GM12864 (cell line): ENCODE measurements around the gene PLD6.

Experiments
- DNase-seq: peaks from one replicate; pipeline ENCODE4 v3.0.0-alpha.2; 2011; ENCODE audit warnings: low read depth
- H3K4me3 ChIP-seq: 2 replicates; pipeline ENCODE4 v1.5.1; 2011; ENCODE audit warnings: mild to moderate bottlenecking, low read depth, low read length, control low read depth
- CTCF ChIP-seq: IDR thresholded peaks from 2 replicates; pipeline ENCODE4 v1.5.1; 2011; ENCODE audit warnings: low read depth, mild to moderate bottlenecking, moderate library complexity, low read length, control low read depth, inconsistent platforms; ENCODE audit errors: missing control alignments

The PLD6 gene

GRCh38 chr17:17242246-17242645, 36.1 kb upstream of the PLD6 start:
- no peak for TF ChIP-seq CTCF
- DNase-seq: no peak
- no peak overlapping the region for H3K4me3 ChIP-seq

- no peak for TF ChIP-seq CTCF
- DNase-seq: no peak
- no peak overlapping the region for H3K4me3 ChIP-seq
Observed at GRCh38 chr17:17241656-17242055, 35.5 kb upstream of the PLD6 start.

- DNase-seq: no peak
- no peak for TF ChIP-seq CTCF
- no peak overlapping the region for H3K4me3 ChIP-seq
Observed at GRCh38 chr17:17239832-17240231, 33.7 kb upstream of the PLD6 start.

GRCh38 chr17:17237026-17237799, 31.1 kb upstream of the PLD6 start, which contains the start of gene FLCN:
FLCN (minus strand) TSS chr17:17237168; CDS start chr17:17228137, 9,031 bp downstream.
- TF ChIP-seq CTCF: no peak
- peak within 1 kb of the TSS; percentile 54 for H3K4me3 ChIP-seq
- peak; percentile 70 for DNase-seq

GRCh38 chr17:17236295-17237025, 30.3 kb upstream of the PLD6 start:
- TF ChIP-seq CTCF: no peak
- DNase-seq: no peak
- peak overlapping the region; percentile 54 for H3K4me3 ChIP-seq

GRCh38 chr17:17235212-17236174, 29.4 kb upstream of the PLD6 start:
- DNase-seq: no peak
- H3K4me3 ChIP-seq: peak overlapping the region; percentile 54
- TF ChIP-seq CTCF: no peak
